K562 (cell line): Measurements from ENCODE around the gene VGF. TPM values are rescaled to one million over a fixed set of nuclear protein-coding genes. Genes with fewer than 3 reads are reported as not detected.

Experiments
- CHD2 ChIP-seq: IDR thresholded peaks from 2 replicates; pipeline ENCODE4 v1.6.1; 2011; ENCODE audit warnings: low read depth, low read length
- E2F1 ChIP-seq: sonication (generic); formaldehyde crosslinking; IDR thresholded peaks from 2 replicates; pipeline ENCODE4 v1.8.1; 2023; ENCODE audit warnings: mild to moderate bottlenecking, missing genetic modification reagents, moderate library complexity
- ELK1 ChIP-seq: sonication (generic); formaldehyde crosslinking; IDR thresholded peaks from 2 replicates; pipeline ENCODE4 v1.8.1; 2022; ENCODE audit warnings: missing genetic modification reagents
- EP300 ChIP-seq: IDR thresholded peaks from 2 replicates; pipeline ENCODE4 v1.6.1; 2012; ENCODE audit warnings: low read length, improper control_type of control experiment
- GATA2 ChIP-seq: sonication (generic); formaldehyde crosslinking; IDR thresholded peaks from 2 replicates; pipeline ENCODE4 v1.4.0; 2020; ENCODE audit warnings: mild to moderate bottlenecking, missing genetic modification reagents
- GATAD2A ChIP-seq: fragments of 450-650 bp; IDR thresholded peaks from 2 replicates; pipeline ENCODE4 v1.6.1; 2017
- GATAD2B ChIP-seq: fragments of 450-650 bp; IDR thresholded peaks from 2 replicates; pipeline ENCODE4 v1.6.1; 2017; ENCODE audit warnings: mild to moderate bottlenecking, borderline replicate concordance
- GTF2A2 ChIP-seq: IDR thresholded peaks from 2 replicates; pipeline ENCODE4 v1.6.1; 2016; ENCODE audit warnings: mild to moderate bottlenecking, missing genetic modification characterization, missing compliant biosample characterization
- HMBOX1 ChIP-seq: sonication (generic); IDR thresholded peaks from 2 replicates; pipeline ENCODE4 v1.6.1; 2016
- ID3 ChIP-seq, 2 experiments: fragments of 250-450 bp in 1 of 2; fragments of 450-650 bp in 1 of 2; sonication (Bioruptor Pico) in 1 of 2; IDR thresholded peaks; 2 replicates each; pipeline versions ENCODE4 v1.6.1 to v1.8.0; 2016 to 2021; ENCODE audit warnings: mild to moderate bottlenecking in 2 of 2, moderate library complexity in 2 of 2, missing compliant biosample characterization in 1 of 2, missing genetic modification characterization in 1 of 2
- MXD1 ChIP-seq: fragments of 250-450 bp; sonication (Bioruptor Pico); IDR thresholded peaks from 2 replicates; pipeline ENCODE4 v1.8.0; 2021; ENCODE audit warnings: borderline replicate concordance, mild to moderate bottlenecking, moderate library complexity; ENCODE audit not compliant: poor library complexity, severe bottlenecking
- NR2C1 ChIP-seq, 2 experiments: fragments of 450-650 bp; IDR thresholded peaks; 2 replicates each; pipeline ENCODE4 v1.6.1; 2017; ENCODE audit warnings: mild to moderate bottlenecking in 2 of 2, antibody characterized with exemption in 1 of 2, inconsistent platforms in 1 of 2, missing compliant biosample characterization in 1 of 2, missing genetic modification characterization in 1 of 2
- PHF20 ChIP-seq: fragments of 450-650 bp; IDR thresholded peaks from 2 replicates; pipeline ENCODE4 v1.6.1; 2018; ENCODE audit not compliant: partially characterized antibody
- POLR2A ChIP-seq: fragments of 450-650 bp; conservative IDR thresholded peaks from 2 replicates; pipeline ENCODE4 v1.6.1; 2016
- PTTG1 ChIP-seq: fragments of 450-650 bp; IDR thresholded peaks from 2 replicates; pipeline ENCODE4 v1.6.1; 2016; ENCODE audit warnings: low read depth, mild to moderate bottlenecking, missing genetic modification characterization, missing compliant biosample characterization
- SRSF1 ChIP-seq: fragments of 200-400 bp; formaldehyde crosslinking; IDR thresholded peaks from 2 replicates; pipeline ENCODE4 v1.6.1; 2017; ENCODE audit warnings: mild to moderate bottlenecking, low read depth, low read length, moderate library complexity
- THRAP3 ChIP-seq: fragments of 450-650 bp; IDR thresholded peaks from 2 replicates; pipeline ENCODE4 v1.6.1; 2016; ENCODE audit warnings: mild to moderate bottlenecking, inconsistent platforms, borderline replicate concordance
- XRCC4 ChIP-seq: IDR thresholded peaks from one replicate; pipeline ENCODE4 v1.6.1; 2011; ENCODE audit not compliant: insufficient read depth, insufficient read length; ENCODE audit errors: extremely low read depth
- ZNF121 ChIP-seq: sonication (generic); formaldehyde crosslinking; conservative IDR thresholded peaks from 2 replicates; pipeline ENCODE4 v1.8.0; 2022; ENCODE audit warnings: missing genetic modification reagents
- ZNF133 ChIP-seq: fragments of 250-450 bp; sonication (Bioruptor Pico); IDR thresholded peaks from 2 replicates; pipeline ENCODE4 v1.4.0; 2020; ENCODE audit warnings: mild to moderate bottlenecking
- ZNF24 ChIP-seq: fragments of 450-650 bp; IDR thresholded peaks from 2 replicates; pipeline ENCODE4 v1.6.1; 2016
- ZNF280B ChIP-seq: fragments of 250-450 bp; sonication (Bioruptor Pico); IDR thresholded peaks from 2 replicates; pipeline ENCODE4 v1.5.1; 2021; ENCODE audit warnings: mild to moderate bottlenecking
- ZNF311 ChIP-seq: fragments of 250-450 bp; sonication (Bioruptor Pico); IDR thresholded peaks from 2 replicates; pipeline ENCODE4 v1.4.0; 2020; ENCODE audit warnings: mild to moderate bottlenecking, moderate library complexity
- polyA plus RNA-seq, 8 experiments: library from polyadenylated mRNA; depleted of rRNA in 4 of 8; stranded (reverse) in 5 of 8; unstranded in 3 of 8; fragments of >200 nt; fragmentation: Nextera tagmentation in 2 of 8; fragmentation: Illumina TruSeq in 1 of 8; extraction: Ambion mirVana in 2 of 8; extraction: Trizol in 1 of 8; gene quantifications; 2 replicates each; pipeline versions ENCODE4 v1.2.1 to v1.2.3, GENCODE V29; 2011 to 2014; ENCODE audit warnings: inconsistent platforms in 1 of 8, missing spikeins in 1 of 8
- total RNA-seq, 7 experiments: library from RNA; depleted of rRNA in 6 of 7; stranded (reverse); fragments of >200 nt in 6 of 7; fragmentation: Illumina TruSeq in 2 of 7; extraction: Trizol in 2 of 7; gene quantifications; 2 replicates each; pipeline versions ENCODE4 v1.2.1 to v1.2.3, GENCODE V29; 2011 to 2021; ENCODE audit warnings: low replicate concordance in 1 of 7

VGF gene
- total and polyA plus RNA-seq, 9 of the 15 experiments (the other 6 are each of a cell fraction or from before 2014, with no cell fraction given): 0.03 to 5.7 (median 0.34) TPM

- no peak for TF ChIP-seq GATAD2B
- TF ChIP-seq ZNF121: no peak
- TF ChIP-seq GATA2: 0 out of 2 replicates have a peak, but pooled peaks have one; percentile 21
- no peak; the same call in 1 of the 2 replicates for TF ChIP-seq POLR2A
- TF ChIP-seq CHD2: no peak
- TF ChIP-seq E2F1 (CRISPR knock-in tag): peak; percentile 98
- TF ChIP-seq EP300: no peak
- peak; percentile 57 for TF ChIP-seq MXD1
- TF ChIP-seq GTF2A2 (tag): peak; percentile 87
- no peak for TF ChIP-seq THRAP3
- no peak for TF ChIP-seq HMBOX1
- TF ChIP-seq ZNF311 (CRISPR knock-in tag): no peak
- no peak for TF ChIP-seq PHF20
- no peak for TF ChIP-seq ID3 (CRISPR knock-in tag; IDR thresholded peaks at IDR 0.05)
- TF ChIP-seq ID3 (tag; IDR thresholded peaks at IDR 0.05): no peak
- no peak for TF ChIP-seq XRCC4
- TF ChIP-seq SRSF1: no peak
- no peak for TF ChIP-seq GATAD2A
- no peak for TF ChIP-seq PTTG1 (tag)
- TF ChIP-seq ZNF280B: no peak
- TF ChIP-seq ZNF24: peak; percentile 100
- TF ChIP-seq ZNF133 (CRISPR knock-in tag): no peak
- TF ChIP-seq NR2C1 (IDR thresholded peaks at IDR 0.05): no peak
- TF ChIP-seq NR2C1 (tag; IDR thresholded peaks at IDR 0.05): no peak
- TF ChIP-seq ELK1 (CRISPR knock-in tag): no peak
Observed at GRCh38 chr7:101165075-101165957, at the start of gene VGF (continued).
